ENCODE measurements around the gene RAE1. TPM values are rescaled to one million over a fixed set of nuclear protein-coding genes. Genes with fewer than 3 reads are reported as not detected.

Gene RAE1
- total RNA-seq, 1 donor from 2014 or later: 24.7 TPM

DNA sequence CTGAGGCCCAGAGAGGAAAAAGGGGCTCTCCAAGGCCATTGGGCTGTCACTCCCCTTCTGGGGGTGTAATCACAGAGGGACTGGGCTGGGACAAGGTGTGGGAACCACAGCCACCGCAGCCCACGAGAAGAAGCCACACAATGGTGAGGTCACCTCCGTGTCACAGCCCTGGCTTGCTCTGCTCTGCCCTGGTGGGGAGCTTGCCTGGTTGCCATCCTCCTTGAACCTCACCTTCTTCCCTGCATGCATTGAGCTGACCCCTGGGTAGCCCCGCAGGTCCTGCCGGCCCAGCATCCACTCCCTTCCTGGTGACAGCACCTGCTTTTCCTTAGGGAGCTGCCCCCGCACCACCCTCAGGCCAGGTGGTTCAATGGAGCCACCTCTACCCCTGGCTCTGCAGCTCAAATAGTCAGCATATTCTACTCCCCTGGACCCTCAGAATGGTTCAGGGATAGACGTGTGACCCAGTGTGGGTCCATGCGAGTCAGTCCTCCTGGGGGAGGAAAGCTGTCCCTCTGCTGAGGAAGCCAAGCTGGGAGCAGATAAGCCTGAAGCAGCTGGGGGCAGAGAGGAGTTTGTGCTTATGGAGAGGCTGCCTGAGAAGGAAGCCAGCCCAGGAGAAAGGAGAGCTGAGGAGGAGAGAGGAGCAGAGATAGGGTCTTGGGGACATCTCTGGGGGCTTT lies 61.4 kb downstream of the RAE1 start:
- no peak overlapping the region for H3K27ac Mint-ChIP-seq (ENCODE audit: unreplicated experiment)
- peaks cover 8% of the 10 kb centered on the region for H3K36me3 Mint-ChIP-seq (ENCODE audit: unreplicated experiment)
- H3K27me3 Mint-ChIP-seq (ENCODE audit: unreplicated experiment): no peaks in the 10 kb centered on the region
- DNase-seq (ENCODE audit: extremely low spot score, unreplicated experiment): no peak
- H3K9me3 Mint-ChIP-seq (ENCODE audit: unreplicated experiment): no peaks in the 10 kb centered on the region
- no peaks in the 10 kb centered on the region for H3K4me1 Mint-ChIP-seq (ENCODE audit: unreplicated experiment)
- no peak overlapping the region for H3K4me3 Mint-ChIP-seq (ENCODE audit: unreplicated experiment)
- TF ChIP-seq, protein P1, sequence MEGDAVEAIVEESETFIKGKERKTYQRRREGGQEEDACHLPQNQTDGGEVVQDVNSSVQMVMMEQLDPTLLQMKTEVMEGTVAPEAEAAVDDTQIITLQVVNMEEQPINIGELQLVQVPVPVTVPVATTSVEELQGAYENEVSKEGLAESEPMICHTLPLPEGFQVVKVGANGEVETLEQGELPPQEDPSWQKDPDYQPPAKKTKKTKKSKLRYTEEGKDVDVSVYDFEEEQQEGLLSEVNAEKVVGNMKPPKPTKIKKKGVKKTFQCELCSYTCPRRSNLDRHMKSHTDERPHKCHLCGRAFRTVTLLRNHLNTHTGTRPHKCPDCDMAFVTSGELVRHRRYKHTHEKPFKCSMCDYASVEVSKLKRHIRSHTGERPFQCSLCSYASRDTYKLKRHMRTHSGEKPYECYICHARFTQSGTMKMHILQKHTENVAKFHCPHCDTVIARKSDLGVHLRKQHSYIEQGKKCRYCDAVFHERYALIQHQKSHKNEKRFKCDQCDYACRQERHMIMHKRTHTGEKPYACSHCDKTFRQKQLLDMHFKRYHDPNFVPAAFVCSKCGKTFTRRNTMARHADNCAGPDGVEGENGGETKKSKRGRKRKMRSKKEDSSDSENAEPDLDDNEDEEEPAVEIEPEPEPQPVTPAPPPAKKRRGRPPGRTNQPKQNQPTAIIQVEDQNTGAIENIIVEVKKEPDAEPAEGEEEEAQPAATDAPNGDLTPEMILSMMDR (IDR thresholded peaks at IDR 0.05): no peak

DNA sequence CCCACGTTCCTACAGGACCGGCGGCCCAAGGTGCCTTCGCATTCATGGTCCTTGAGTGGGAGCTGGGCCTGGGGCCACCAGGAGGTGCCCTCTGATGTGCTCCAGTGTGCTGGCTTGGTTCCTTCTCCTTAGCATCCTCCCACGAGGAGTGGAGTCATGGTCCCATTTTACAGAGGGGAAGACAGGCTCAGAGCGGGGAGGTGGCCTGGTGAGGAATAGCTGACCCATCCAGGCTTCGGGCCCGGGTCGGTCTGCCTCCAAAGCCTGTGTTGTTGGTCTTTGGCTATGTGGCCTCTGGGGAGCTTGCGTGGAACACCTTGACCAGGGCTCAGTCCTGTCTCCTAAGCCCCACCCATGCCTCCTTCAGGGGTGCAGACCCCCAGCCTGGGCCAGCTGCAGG lies 62.9 kb downstream of the RAE1 start:
- Mint-ChIP-seq H3K4me1 (ENCODE audit: unreplicated experiment) (peaks cover 7% of the 10 kb centered on the region), H3K36me3 (ENCODE audit: unreplicated experiment) (no peaks in the 10 kb centered on the region), H3K4me3 (ENCODE audit: unreplicated experiment) (no peak overlapping the region), H3K27ac (ENCODE audit: unreplicated experiment) (no peak overlapping the region), H3K27me3 (ENCODE audit: unreplicated experiment) (peaks cover 4% of the 10 kb centered on the region), H3K9me3 (ENCODE audit: unreplicated experiment) (no peaks in the 10 kb centered on the region)
- TF ChIP-seq, protein P1 (IDR thresholded peaks at IDR 0.05): no peak
- no peak for DNase-seq (ENCODE audit: extremely low spot score, unreplicated experiment)

DNA sequence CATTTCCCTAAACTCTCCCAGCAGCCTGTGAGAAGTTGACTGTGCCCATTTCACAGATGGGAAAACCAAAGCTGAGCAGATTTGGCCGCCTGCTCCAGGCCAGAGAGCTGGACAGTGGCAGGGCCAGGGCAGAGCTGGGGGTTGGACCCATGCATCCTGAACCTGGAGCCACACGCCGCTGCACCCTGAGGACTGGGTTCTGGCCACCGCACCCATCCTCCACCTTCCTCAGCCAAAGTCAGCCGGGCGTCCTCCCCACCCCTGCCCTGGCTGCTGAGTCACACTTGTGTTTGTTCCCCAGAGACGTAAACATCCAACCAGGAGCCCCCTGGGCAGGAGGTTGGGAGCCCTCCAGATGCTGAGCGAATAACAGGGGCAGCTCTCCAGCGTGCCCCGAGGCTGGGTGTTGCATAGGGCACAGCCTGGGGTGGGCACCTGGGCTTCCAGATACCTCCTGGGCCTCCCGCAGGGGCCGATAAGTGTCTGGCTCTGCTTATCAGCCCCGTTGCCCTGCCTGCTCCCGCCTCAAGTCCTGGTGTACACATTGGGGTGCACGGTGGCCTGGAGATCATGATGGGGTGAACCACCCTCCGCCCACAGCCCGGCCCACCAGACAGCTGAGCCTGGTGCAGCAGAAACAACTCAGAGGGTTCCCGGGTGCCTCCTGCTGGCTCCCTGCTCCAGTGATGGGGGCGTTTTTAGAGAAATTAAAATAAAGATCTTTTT lies 64.0 kb downstream of the RAE1 start:
- Mint-ChIP-seq H3K4me1 (ENCODE audit: unreplicated experiment) (peaks cover 8% of the 10 kb centered on the region), H3K27me3 (ENCODE audit: unreplicated experiment) (peaks cover 6% of the 10 kb centered on the region), H3K36me3 (ENCODE audit: unreplicated experiment) (no peaks in the 10 kb centered on the region), H3K27ac (ENCODE audit: unreplicated experiment) (no peak overlapping the region), H3K9me3 (ENCODE audit: unreplicated experiment) (no peaks in the 10 kb centered on the region), H3K4me3 (ENCODE audit: unreplicated experiment) (no peak overlapping the region)
- TF ChIP-seq, protein P1 (IDR thresholded peaks at IDR 0.05): no peak
- no peak for DNase-seq (ENCODE audit: extremely low spot score, unreplicated experiment)

DNA sequence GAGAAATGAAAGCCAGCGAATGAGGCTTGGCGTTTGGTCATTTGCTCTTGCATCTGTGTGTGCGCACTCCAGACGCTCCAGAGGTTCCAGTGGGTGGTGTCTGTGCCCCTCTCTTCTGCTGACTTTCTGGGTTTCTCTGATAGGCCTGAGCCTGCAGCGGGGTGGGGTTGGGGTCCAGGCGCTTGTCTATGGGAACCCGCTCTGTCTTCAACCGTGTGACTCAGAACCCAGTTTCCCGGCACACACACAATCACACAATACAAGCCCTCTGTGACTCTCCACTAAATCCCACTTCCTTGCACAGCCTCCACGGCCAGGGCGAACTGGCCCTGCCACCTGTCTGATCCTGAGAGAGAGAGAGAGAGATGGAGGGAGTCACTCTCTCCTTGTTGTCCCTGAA lies 64.7 kb downstream of the RAE1 start:
- Mint-ChIP-seq H3K36me3 (ENCODE audit: unreplicated experiment) (no peaks in the 10 kb centered on the region), H3K4me1 (ENCODE audit: unreplicated experiment) (peaks cover 8% of the 10 kb centered on the region), H3K27me3 (ENCODE audit: unreplicated experiment) (peaks cover 6% of the 10 kb centered on the region), H3K4me3 (ENCODE audit: unreplicated experiment) (no peak overlapping the region), H3K27ac (ENCODE audit: unreplicated experiment) (no peak overlapping the region), H3K9me3 (ENCODE audit: unreplicated experiment) (no peaks in the 10 kb centered on the region)
- TF ChIP-seq, protein P1 (IDR thresholded peaks at IDR 0.05): no peak
- DNase-seq (ENCODE audit: extremely low spot score, unreplicated experiment): no peak

DNA sequence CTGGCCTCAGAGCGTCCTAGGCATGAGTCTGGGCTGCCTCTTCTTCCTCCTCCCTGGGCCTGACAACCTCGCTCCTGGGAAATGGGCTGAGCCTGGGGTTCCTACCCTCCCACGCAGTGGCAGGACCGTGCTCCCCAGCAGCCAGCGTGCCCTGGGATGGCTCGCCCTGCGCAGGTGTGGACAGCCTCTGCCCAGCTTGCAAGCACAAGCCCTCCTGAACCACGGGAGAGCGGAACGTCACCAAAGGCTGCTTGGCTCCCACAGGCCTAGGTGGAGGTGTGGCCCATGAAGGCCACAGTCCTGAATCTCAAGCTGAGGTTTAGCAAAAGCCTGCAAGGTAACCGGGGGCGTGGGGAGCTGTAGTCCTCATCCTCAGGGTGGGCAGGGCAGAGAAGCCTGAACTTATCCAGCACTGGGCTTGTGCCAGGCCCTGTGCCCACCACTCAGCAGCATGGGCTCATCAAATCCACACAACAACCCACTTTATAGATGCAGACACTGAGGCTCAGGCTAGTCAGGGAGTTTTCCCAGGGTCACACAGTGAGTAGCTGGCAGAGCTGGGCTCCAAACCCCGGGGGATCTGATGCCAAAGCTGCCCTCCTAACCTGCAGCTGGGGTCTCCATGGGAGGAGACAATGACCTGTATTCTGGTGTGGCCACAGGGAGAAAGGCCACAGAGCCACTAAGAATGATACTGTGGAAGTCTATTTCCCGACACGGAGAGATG lies 65.4 kb downstream of the RAE1 start:
- H3K4me3 Mint-ChIP-seq (ENCODE audit: unreplicated experiment): no peak overlapping the region
- no peak overlapping the region for H3K27ac Mint-ChIP-seq (ENCODE audit: unreplicated experiment)
- peaks cover 6% of the 10 kb centered on the region for H3K27me3 Mint-ChIP-seq (ENCODE audit: unreplicated experiment)
- H3K9me3 Mint-ChIP-seq (ENCODE audit: unreplicated experiment): no peaks in the 10 kb centered on the region
- H3K4me1 Mint-ChIP-seq (ENCODE audit: unreplicated experiment): peaks cover 8% of the 10 kb centered on the region
- H3K36me3 Mint-ChIP-seq (ENCODE audit: unreplicated experiment): no peaks in the 10 kb centered on the region
- DNase-seq (ENCODE audit: extremely low spot score, unreplicated experiment): no peak
- TF ChIP-seq, protein P1 (IDR thresholded peaks at IDR 0.05): no peak

All from osteocyte (in vitro differentiated cells).